ENCODE measurements around the gene EFCAB8.

Gene EFCAB8

DNA sequence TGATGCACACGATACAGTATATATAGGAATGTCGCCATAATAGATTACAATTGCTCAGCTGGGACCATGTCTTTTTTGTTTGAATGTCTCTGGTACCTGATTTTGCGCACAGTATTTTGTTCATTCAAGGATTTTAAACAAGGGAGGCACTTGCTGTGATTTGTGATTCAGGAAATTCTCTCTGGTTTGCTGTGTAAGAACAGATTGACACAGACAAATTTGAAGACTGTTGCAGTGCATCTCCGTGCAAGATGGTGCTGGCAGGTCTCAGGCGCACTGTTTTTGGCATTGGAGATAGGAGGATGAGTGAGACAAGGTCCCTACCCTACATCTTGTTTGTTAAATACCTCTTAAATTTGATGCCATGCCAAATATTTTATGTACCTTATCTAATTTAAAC is 36.5 kb upstream of the EFCAB8 start:
- H3K9me3 ChIP-seq (ENCODE audit: control insufficient read depth, insufficient read depth, low read length): no peaks in the 10 kb centered on the region
- peak overlapping the region; percentile 96 for H3K4me3 ChIP-seq (ENCODE audit: low read length)
- H4K20me1 ChIP-seq (ENCODE audit: control insufficient read depth, insufficient read depth, low read depth, low read length): peaks cover 36% of the 10 kb centered on the region
- H3K27me3 ChIP-seq (ENCODE audit: control insufficient read depth, low read length): no peaks in the 10 kb centered on the region
- H3K27ac ChIP-seq (ENCODE audit: low read depth, low read length): no peak overlapping the region
- peaks cover 30% of the 10 kb centered on the region for H3K4me1 ChIP-seq (ENCODE audit: control insufficient read depth, low read length)
- H3K4me2 ChIP-seq (ENCODE audit: low read length): peak overlapping the region; percentile 81
- no peaks in the 10 kb centered on the region for H3K9me2 ChIP-seq (replicated peaks; ENCODE audit: control insufficient read depth, low read length)
- no peaks in the 10 kb centered on the region for H3F3A ChIP-seq (ENCODE audit: control insufficient read depth, insufficient read depth)
- TF ChIP-seq, protein P1, sequence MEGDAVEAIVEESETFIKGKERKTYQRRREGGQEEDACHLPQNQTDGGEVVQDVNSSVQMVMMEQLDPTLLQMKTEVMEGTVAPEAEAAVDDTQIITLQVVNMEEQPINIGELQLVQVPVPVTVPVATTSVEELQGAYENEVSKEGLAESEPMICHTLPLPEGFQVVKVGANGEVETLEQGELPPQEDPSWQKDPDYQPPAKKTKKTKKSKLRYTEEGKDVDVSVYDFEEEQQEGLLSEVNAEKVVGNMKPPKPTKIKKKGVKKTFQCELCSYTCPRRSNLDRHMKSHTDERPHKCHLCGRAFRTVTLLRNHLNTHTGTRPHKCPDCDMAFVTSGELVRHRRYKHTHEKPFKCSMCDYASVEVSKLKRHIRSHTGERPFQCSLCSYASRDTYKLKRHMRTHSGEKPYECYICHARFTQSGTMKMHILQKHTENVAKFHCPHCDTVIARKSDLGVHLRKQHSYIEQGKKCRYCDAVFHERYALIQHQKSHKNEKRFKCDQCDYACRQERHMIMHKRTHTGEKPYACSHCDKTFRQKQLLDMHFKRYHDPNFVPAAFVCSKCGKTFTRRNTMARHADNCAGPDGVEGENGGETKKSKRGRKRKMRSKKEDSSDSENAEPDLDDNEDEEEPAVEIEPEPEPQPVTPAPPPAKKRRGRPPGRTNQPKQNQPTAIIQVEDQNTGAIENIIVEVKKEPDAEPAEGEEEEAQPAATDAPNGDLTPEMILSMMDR (IDR thresholded peaks at IDR 0.05; ENCODE audit: low read depth, low read length, poor library complexity, severe bottlenecking): no peak
- TF ChIP-seq EZH2phosphoT487 (IDR thresholded peaks at IDR 0.05; ENCODE audit: borderline replicate concordance, low read length): no peak
- H3K36me3 ChIP-seq (ENCODE audit: control insufficient read depth, low read length): peaks cover 55% of the 10 kb centered on the region
- peaks cover 71% of the 10 kb centered on the region for H3K79me2 ChIP-seq (ENCODE audit: control insufficient read depth, low read length)

DNA sequence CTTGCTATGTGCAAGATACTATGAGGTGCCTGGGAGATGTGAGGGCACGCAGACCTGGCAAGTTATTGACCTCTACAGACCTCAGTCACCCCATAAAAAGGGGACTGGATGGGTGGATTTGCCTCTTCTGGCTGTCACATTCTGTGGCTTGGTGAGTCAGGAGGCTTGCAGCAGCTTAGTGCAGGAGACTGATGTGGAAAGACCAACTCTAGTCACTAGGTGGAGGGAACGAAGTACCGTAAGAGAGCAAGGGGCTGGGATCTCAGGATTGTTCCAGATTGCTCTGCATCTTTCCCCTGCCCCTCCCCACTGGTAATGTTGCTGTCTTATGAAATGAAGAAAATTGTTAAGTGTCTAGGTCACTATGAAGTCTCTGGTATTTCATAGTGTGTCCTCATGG is 35.6 kb upstream of the EFCAB8 start:
- Histone ChIP-seq H3K79me2 (ENCODE audit: control insufficient read depth, low read length) (peaks cover 79% of the 10 kb centered on the region), H3K4me2 (ENCODE audit: low read length) (no peak overlapping the region), H3K9me3 (ENCODE audit: control insufficient read depth, insufficient read depth, low read length) (no peaks in the 10 kb centered on the region), H3K27ac (ENCODE audit: low read depth, low read length) (no peak overlapping the region), H3K4me1 (ENCODE audit: control insufficient read depth, low read length) (peaks cover 30% of the 10 kb centered on the region), H3K4me3 (ENCODE audit: low read length) (no peak overlapping the region), H3K9me2 (replicated peaks; ENCODE audit: control insufficient read depth, low read length) (no peaks in the 10 kb centered on the region), H4K20me1 (ENCODE audit: control insufficient read depth, insufficient read depth, low read depth, low read length) (peaks cover 37% of the 10 kb centered on the region), H3K36me3 (ENCODE audit: control insufficient read depth, low read length) (peaks cover 63% of the 10 kb centered on the region), H3F3A (ENCODE audit: control insufficient read depth, insufficient read depth) (no peaks in the 10 kb centered on the region), H3K27me3 (ENCODE audit: control insufficient read depth, low read length) (no peaks in the 10 kb centered on the region)
- TF ChIP-seq EZH2phosphoT487 (IDR thresholded peaks at IDR 0.05; ENCODE audit: borderline replicate concordance, low read length): no peak
- TF ChIP-seq, protein P1 (IDR thresholded peaks at IDR 0.05; ENCODE audit: low read depth, low read length, poor library complexity, severe bottlenecking): no peak

DNA sequence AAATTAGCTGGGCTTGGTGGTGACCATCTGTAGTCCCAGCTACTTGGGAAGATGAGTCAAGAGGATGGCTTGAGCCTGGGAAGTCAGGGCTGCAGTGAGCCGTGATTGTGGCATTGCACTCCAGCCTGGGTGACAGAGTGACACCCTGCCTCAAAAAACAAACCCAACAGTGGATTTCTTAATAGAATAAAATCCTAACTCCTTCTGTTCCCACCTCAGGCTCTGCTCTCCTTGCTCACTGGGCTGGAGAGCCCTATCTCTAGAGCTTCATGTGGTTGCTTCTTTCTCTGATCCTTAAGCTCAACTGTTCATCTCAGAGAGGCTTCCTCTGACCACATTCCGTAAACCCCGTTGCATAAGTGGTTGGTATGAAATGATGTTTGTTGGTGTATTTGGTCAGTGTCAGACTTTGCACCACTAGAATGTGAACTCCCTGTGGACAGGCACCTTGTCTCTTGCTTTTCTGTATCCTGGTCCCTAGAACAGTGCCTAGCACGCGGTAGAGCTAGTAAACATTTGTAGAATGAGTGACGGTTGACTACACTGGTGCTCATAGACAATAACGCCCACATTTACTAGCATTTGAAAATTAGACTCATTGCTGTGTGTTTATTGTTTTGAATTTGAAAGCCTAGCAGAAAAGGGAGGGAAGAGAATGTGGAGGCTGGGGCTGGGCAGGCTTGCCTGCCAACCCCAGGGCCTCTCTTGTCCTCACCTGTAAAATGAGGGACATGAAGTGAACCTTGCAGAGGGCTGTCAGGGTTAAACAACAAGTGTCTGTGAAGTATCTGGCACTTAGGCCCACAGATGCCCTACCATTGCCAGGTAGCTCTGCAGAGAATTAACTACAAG is 34.8 kb upstream of the EFCAB8 start:
- Histone ChIP-seq H3K4me2 (ENCODE audit: low read length) (no peak overlapping the region), H3K4me3 (ENCODE audit: low read length) (no peak overlapping the region), H3K36me3 (ENCODE audit: control insufficient read depth, low read length) (peaks cover 70% of the 10 kb centered on the region), H3K79me2 (ENCODE audit: control insufficient read depth, low read length) (peaks cover 88% of the 10 kb centered on the region), H4K20me1 (ENCODE audit: control insufficient read depth, insufficient read depth, low read depth, low read length) (peaks cover 42% of the 10 kb centered on the region), H3F3A (ENCODE audit: control insufficient read depth, insufficient read depth) (no peaks in the 10 kb centered on the region), H3K27ac (ENCODE audit: low read depth, low read length) (no peak overlapping the region), H3K9me2 (replicated peaks; ENCODE audit: control insufficient read depth, low read length) (no peaks in the 10 kb centered on the region), H3K27me3 (ENCODE audit: control insufficient read depth, low read length) (no peaks in the 10 kb centered on the region), H3K4me1 (ENCODE audit: control insufficient read depth, low read length) (peaks cover 30% of the 10 kb centered on the region), H3K9me3 (ENCODE audit: control insufficient read depth, insufficient read depth, low read length) (no peaks in the 10 kb centered on the region)
- no peak for TF ChIP-seq EZH2phosphoT487 (IDR thresholded peaks at IDR 0.05; ENCODE audit: borderline replicate concordance, low read length)
- TF ChIP-seq, protein P1 (IDR thresholded peaks at IDR 0.05; ENCODE audit: low read depth, low read length, poor library complexity, severe bottlenecking): no peak
